GM10266 (cell line): ENCODE results near the gene ZPR1.
"Not testable (repeated sequence)": the region's sequence is repeated elsewhere in the genome, so short reads cannot be mapped to it uniquely, and the experiment has no call there.

ENCODE experiments used
- DNase-seq: peaks from one replicate; pipeline ENCODE4 v3.0.0; 2012; ENCODE audit errors: extremely low spot score
- TF ChIP-seq, protein P1 (sequence below): IDR thresholded peaks from 2 replicates; pipeline ENCODE4 v1.5.1; 2012; ENCODE audit warnings: mild to moderate bottlenecking, low read depth; ENCODE audit not compliant: control insufficient read depth, insufficient read depth; ENCODE audit errors: missing control alignments

The ZPR1 gene

DNA sequence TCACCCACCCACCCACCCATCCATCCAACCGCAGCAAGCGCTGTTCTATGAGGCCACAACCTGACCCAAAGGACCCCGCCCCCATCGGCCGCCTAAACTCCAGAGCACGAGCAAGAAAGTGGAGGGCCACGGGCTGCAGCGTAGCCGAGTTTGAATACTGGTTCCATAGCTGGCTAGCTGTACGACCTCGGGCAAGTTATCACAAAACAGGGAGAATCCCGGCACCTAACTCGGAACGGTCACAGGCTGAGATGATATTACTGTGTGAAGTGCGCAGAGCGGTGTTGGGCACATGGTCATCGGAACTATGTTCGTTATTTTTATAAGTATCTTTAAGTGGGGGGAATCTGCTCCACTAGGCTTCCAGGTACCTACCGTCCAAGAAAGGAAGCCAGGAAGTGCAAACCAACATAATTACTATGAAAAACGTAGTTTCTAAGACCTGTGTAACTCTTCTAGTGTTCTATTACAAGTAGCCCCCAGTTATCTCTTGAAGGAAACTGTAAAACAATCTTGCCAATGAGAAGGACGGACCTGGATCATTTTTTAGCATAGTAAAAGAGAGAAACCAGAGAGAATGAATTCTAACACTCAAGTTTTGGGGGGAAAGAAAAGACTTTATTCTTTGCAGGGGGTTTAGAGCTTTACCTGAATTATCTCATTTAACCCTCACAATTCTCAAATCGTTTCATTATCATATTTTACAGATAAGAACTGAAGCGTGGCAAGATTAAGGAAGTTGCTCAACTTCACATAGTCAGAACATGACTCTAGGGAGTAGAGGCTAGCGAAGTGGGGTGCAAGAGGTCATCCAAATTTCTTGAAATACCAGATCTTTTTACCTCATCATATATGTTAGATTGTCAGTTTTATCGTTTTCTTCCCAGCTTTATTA lies 14.4 kb downstream of the ZPR1 start:
- DNase-seq = no peak
- TF ChIP-seq, protein P1, sequence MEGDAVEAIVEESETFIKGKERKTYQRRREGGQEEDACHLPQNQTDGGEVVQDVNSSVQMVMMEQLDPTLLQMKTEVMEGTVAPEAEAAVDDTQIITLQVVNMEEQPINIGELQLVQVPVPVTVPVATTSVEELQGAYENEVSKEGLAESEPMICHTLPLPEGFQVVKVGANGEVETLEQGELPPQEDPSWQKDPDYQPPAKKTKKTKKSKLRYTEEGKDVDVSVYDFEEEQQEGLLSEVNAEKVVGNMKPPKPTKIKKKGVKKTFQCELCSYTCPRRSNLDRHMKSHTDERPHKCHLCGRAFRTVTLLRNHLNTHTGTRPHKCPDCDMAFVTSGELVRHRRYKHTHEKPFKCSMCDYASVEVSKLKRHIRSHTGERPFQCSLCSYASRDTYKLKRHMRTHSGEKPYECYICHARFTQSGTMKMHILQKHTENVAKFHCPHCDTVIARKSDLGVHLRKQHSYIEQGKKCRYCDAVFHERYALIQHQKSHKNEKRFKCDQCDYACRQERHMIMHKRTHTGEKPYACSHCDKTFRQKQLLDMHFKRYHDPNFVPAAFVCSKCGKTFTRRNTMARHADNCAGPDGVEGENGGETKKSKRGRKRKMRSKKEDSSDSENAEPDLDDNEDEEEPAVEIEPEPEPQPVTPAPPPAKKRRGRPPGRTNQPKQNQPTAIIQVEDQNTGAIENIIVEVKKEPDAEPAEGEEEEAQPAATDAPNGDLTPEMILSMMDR = no peak

- TF ChIP-seq, protein P1 = no peak
Observed at GRCh38 chr11:116772443-116773202, 15.2 kb downstream of the ZPR1 start, which contains the start of gene BUD13. TSS of gene BUD13 (minus strand) at chr11:116772987. CDS start at chr11:116772964, 23 bp downstream.

DNA sequence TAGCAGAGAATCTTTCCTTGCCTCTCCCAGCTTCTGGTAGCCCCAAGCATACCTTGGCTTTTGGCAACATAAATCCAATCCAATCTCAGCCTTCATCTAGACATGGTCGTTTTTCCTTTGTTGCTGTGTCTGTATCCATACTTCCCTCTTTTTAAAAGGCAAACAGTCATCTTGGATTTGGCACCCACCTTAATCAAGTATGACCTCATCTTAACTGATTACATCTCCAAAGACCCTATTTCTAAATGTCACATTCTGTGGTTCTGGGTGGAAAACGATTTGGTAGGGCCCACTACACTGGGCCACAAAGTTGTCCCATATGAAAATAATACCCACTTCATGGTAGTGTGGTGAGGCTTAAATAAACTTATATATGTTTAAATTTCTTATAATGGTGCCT lies 15.9 kb downstream of the ZPR1 start:
- DNase-seq = no peak
- TF ChIP-seq, protein P1 = no peak

More at GRCh38 chr11:116772443-116773202, 15.2 kb downstream of the ZPR1 start, which contains the start of gene BUD13:
- peak; percentile 92 for DNase-seq

- DNase-seq = no peak
- TF ChIP-seq, protein P1 = no peak
Observed at GRCh38 chr11:116762132-116762531, 25.7 kb downstream of the ZPR1 start.

- not testable (repeated sequence) for DNase-seq
Observed at GRCh38 chr11:116756044-116756443, 31.8 kb downstream of the ZPR1 start.

GRCh38 chr11:116750070-116750718 lies 37.6 kb downstream of the ZPR1 start:
- TF ChIP-seq, protein P1 = no peak
- no peak for DNase-seq

GRCh38 chr11:116742104-116742503 lies 45.7 kb downstream of the ZPR1 start:
- no peak for DNase-seq
- TF ChIP-seq, protein P1 = no peak
